Activated T-helper 2 cell treated with anti-CD3 and anti-CD28 coated beads, Interferon-gamma antibody, Interleukin-2, Interleukin-4, amounts not matched to agents 10 μg/mL and 5 μg/mL and 100 μg/mL, durations not matched to agents 14 hours and 24 hours and 36 hours (primary cell): Measurements from ENCODE around the gene SMTNL1. TPM values are rescaled to one million over a fixed set of nuclear protein-coding genes. Genes with fewer than 3 reads are reported as not detected.
A peak's percentile ranks its signal among the peaks of the same experiment; 100 is the strongest.

ENCODE experiments used
- DNase-seq: peaks from one replicate; pipeline ENCODE4 v3.0.0; 2021; ENCODE audit warnings: low spot score
- H3K27ac Mint-ChIP-seq: one replicate; pipeline ENCODE4 v1.8.0; 2021; ENCODE audit warnings: mixed read lengths
- H3K27me3 Mint-ChIP-seq: one replicate; pipeline ENCODE4 v1.8.0; 2021; ENCODE audit warnings: low read depth, mixed read lengths
- H3K36me3 Mint-ChIP-seq: one replicate; pipeline ENCODE4 v1.8.0; 2021; ENCODE audit warnings: low read depth, mixed read lengths
- H3K4me1 Mint-ChIP-seq: one replicate; pipeline ENCODE4 v1.8.0; 2021; ENCODE audit warnings: low read depth, mixed read lengths
- H3K4me3 Mint-ChIP-seq: one replicate; pipeline ENCODE4 v1.8.0; 2021; ENCODE audit warnings: low read depth, mild to moderate bottlenecking, moderate library complexity, mixed read lengths
- H3K9me3 Mint-ChIP-seq: one replicate; pipeline ENCODE4 v1.8.0; 2021; ENCODE audit warnings: mixed read lengths
- intact Hi-C: fragments of 100-400 bp; cut with micrococcal nuclease; formaldehyde crosslinking; loops from one replicate; pipeline ENCODE4 v1.15.1; 2023
- total RNA-seq: library from RNA; stranded (reverse); gene quantifications from 2 replicates; pipeline ENCODE4 v1.2.3, GENCODE V29; 2022

SMTNL1 gene, protein sequence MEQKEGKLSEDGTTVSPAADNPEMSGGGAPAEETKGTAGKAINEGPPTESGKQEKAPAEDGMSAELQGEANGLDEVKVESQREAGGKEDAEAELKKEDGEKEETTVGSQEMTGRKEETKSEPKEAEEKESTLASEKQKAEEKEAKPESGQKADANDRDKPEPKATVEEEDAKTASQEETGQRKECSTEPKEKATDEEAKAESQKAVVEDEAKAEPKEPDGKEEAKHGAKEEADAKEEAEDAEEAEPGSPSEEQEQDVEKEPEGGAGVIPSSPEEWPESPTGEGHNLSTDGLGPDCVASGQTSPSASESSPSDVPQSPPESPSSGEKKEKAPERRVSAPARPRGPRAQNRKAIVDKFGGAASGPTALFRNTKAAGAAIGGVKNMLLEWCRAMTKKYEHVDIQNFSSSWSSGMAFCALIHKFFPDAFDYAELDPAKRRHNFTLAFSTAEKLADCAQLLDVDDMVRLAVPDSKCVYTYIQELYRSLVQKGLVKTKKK
- not detected in 2 replicates for total RNA-seq

DNA sequence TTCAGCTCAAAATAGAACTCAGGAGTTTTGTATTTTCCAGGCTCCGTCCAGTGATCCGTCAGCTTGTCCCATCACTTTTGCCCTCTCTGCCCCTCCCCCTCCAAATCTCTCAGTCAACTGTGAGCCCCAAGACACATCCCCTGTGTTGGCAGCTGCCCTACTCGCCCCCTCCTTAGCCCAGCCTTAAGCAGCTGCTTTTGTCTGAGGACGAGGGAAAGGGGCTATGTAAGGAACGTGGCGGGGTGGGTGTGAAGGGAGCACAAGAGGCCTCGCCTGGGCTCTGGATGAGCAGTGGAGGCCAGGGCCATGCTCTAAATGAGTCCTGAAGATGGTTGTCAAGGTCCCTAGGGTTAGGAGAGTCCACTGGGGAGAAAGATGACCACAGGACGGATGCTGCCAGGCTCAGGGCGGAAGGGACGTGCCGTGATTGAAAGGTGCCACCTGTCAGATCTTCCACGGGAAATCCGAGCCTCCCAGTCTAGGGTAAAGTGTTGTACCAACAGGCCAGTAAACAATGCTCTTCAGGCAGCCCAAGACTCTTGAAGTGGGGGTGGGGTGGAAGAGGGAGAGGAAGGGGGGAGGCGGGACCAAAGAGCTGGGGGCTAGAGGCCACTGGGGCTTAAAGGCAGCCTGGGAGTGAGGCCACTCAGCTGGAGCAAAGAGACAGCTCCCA, at the start of gene SMTNL1:
Gene SMTNL1 (plus strand): TSS at position 649 of the 673 bp plus-strand sequence. CDS start 5,048 bp downstream, outside the sequence.
- Mint-ChIP-seq H3K4me3 (no peak within 1 kb of the TSS), H3K27ac (no peak within 1 kb of the TSS), H3K27me3 (no peaks in the 10 kb centered on the region)

DNA sequence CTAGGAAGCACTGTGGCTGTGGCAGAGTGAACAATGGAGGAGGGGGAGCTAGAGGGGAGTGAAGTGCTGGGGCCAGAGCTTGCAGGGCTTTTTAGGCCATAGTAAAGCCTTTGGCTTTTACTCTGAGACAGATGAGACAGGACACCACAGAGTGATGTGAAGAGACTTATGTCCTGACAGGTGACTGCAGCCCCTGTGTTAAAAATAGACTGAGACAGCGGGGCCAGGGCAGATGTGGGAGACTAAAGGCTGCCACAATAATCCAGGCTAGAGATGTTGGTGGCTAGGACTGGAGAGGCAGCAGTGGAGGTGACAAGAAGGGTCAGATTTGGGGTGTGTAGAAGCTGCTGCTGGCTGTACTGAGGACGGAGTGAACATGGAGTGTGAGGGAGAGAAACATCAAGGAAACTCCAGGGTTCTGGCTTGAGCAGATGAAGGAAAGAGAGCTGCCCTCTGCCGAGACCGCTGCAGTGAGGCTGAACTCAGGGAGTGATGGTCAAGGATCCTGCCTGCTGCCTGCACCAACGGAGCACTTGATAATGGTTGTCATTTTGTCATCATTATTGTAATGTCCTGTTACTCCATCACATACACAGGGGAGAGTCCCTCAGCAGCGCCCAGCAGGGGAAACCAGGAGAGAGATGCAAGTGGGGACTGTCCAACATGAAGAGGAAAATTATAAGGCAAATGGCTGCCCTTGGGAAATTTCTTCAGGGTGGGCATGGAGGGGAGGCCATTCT, 49.3 kb upstream of the SMTNL1 start:
- no peak for DNase-seq
- Mint-ChIP-seq H3K4me3 (no peak overlapping the region), H3K36me3 (peaks cover 24% of the 10 kb centered on the region), H3K9me3 (no peaks in the 10 kb centered on the region), H3K4me1 (peaks cover 2% of the 10 kb centered on the region), H3K27ac (no peak overlapping the region), H3K27me3 (no peaks in the 10 kb centered on the region)
- intact Hi-C loops: no loop called here

More for the DNA sequence above, at the start of gene SMTNL1:
- Mint-ChIP-seq H3K4me1 (peaks cover under 1% of the 10 kb centered on the region), H3K36me3 (peaks cover 4% of the 10 kb centered on the region), H3K9me3 (no peaks in the 10 kb centered on the region)
- intact Hi-C loops: loop anchor here (10.0 kb wide), 1 partner anchor 1038 kb away; the partner anchor contains the start of genes LPXN and ZFP91
- no peak for DNase-seq

DNA sequence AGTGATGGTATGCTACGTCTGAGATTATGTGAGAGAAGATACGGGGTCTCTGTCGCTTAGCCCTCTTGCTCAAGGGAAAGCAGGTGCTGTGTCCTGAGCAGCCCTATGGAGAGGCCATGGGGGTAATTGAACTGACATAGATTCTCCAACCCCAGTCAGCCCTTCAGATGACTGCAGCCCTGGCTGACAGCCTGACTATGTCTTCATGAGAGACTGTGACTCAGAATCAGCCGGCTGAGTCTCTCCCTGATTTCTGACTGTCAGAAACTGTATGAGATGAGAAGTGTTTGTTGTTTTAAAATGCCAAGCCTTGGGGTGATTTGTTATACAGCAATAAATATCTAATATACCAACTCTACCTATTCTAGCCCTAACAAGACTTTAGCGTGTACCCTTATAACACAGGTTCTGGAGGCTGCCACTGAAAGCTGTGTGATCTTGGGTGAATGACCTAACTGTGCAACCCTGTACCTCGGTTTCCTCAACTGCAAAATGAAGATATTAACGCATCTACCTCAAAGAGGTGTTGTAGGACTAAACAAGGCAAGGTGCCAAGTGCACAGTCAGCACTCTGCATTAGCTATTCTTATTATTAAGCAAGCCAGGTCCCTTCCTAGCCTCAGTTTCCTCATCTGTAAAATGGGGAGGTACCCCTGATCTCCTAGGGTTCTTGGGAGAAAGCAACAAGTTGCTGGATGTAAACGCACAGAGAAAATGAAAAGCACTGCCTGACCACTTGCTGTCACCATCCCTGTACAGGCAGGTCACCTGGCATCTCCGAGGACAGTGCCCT, 46.7 kb upstream of the SMTNL1 start:
- peaks cover 26% of the 10 kb centered on the region for H3K36me3 Mint-ChIP-seq
- no peak for DNase-seq
- H3K27ac Mint-ChIP-seq: no peak overlapping the region
- intact Hi-C loops: loop anchor here (1.0 kb wide), 1 partner anchor 37 kb away; no protein-coding TSS in a partner anchor
- no peak overlapping the region for H3K4me3 Mint-ChIP-seq
- H3K9me3 Mint-ChIP-seq: no peaks in the 10 kb centered on the region
- H3K4me1 Mint-ChIP-seq: peaks cover 2% of the 10 kb centered on the region
- no peaks in the 10 kb centered on the region for H3K27me3 Mint-ChIP-seq

DNA sequence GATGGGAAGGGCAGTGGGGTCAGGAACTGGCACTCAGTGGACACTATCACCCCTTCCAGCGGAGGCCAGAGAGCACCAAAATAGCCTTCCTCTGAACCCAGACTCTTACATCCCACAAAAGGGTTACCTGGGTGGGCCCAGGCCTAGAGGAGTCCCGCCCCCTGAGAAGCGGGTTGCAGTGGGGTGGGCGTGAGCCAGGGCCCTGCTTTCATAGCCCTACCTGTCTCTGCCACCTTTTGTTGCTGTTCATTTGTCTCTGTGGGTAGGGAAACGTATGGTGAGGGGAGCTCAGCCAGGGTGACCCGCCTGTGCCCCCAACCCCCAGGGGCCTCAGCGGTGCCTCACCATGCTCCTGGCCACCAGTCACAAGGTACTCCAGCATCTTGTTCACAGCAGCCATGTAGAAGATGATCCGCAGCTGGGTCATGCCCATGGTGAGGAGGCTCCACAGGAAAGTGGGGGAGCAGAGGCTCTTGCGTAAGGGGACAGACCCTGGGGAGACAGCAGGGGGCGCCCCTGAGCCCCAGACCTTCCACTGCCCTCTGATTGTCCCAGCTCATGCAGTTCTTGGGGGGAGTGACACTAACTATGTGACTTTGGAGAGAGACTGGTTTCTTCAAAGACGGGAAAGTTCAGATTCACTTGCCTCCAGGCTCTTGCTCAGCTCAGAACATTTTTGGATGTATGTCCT, 45.9 kb upstream of the SMTNL1 start:
- peak; percentile 44 for DNase-seq
- Mint-ChIP-seq H3K27ac (no peak overlapping the region), H3K36me3 (peaks cover 30% of the 10 kb centered on the region), H3K27me3 (no peaks in the 10 kb centered on the region), H3K9me3 (no peaks in the 10 kb centered on the region), H3K4me3 (no peak overlapping the region), H3K4me1 (peaks cover 1% of the 10 kb centered on the region)
- intact Hi-C loops: loop anchor here (1.0 kb wide), 1 partner anchor 36 kb away; no protein-coding TSS in a partner anchor

DNA sequence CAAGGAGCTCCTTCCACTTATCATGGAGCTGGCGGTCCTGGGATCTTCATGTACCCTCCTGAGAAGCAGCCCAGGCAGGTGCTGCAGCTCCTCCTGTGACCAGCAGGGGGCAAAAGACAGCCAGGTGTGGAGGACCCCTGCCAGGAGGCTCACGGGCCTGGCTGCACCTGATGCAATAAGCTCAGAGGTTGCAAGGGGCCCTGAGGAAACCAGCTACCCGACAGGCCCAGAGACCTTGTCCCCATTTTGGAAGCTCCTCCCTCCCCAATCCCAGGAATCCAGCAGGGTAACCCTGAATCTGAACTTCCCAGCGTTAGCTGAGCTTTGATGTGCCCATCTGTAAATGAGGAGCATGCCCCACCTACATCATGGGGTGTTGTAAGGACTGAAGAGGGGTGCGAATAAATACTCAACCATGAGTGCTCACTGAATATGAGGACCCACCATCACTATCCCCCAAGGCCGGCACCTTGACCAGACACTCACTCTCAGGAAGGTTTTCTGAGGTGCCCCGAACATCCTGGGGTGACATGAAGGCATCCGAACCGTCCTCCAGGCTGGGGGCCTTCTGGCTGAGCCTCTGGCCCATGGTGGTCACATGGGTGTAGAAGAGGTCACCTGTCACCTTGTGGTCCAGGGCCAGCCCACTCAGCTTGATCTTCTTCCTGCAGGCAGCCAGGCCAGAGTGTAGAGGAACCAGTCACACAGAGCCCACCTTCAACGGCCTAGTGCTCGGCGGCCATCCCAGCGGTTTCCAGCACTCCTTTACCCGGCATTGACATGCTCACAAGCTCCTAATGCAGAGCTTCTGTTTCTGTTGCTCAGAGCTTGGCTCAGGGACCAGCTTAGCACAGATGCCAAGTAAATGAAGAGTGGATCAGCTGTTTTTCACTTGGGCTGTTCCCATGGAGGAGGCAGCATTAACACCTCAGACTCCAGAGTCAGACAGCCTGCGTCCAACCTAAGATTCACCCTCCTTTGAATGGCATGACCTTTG, 43.6 kb upstream of the SMTNL1 start:
- H3K4me1 Mint-ChIP-seq: peaks cover 1% of the 10 kb centered on the region
- no peak overlapping the region for H3K4me3 Mint-ChIP-seq
- no peak overlapping the region for H3K27ac Mint-ChIP-seq
- no peaks in the 10 kb centered on the region for H3K27me3 Mint-ChIP-seq
- intact Hi-C loops: no loop called here
- no peaks in the 10 kb centered on the region for H3K9me3 Mint-ChIP-seq
- DNase-seq: peak; percentile 55
- peaks cover 34% of the 10 kb centered on the region for H3K36me3 Mint-ChIP-seq

DNA sequence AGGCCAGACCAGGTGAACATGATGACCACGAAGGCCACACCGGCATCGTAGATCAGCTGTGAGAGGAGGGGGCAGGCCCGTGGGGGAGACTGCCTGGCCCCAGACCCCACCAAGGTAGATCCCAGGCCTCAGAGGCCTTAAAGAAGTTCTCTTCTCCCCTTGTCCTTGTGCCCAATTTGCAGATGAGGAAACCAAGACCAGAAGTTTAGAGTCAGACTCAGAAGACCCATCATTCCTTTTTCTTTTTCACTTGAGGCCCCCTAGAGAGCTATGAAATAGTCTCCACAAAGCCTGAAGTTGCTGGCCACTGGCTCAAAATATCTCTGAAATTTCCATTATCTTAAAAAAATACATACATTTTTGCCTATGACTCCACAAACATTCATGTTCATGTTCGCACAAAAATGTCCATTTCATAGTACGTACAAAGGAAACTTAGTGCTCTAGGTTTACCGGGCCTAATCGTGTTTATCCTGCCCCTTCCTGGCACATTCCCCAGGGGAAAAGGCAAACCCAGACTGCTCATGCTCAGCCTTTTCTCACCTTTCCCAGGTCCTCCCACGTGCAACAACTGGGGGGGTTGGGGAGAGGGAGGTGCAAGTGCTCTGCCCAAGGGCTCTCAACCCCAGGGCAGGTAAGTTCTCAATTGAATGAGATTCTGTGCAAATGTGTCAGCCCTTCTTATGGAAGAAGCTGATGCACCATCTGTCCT, 41.1 kb upstream of the SMTNL1 start:
- H3K36me3 Mint-ChIP-seq: peaks cover 36% of the 10 kb centered on the region
- no peaks in the 10 kb centered on the region for H3K9me3 Mint-ChIP-seq
- H3K4me3 Mint-ChIP-seq: no peak overlapping the region
- no peak for DNase-seq
- intact Hi-C loops: no loop called here
- H3K4me1 Mint-ChIP-seq: peaks cover 1% of the 10 kb centered on the region
- no peak overlapping the region for H3K27ac Mint-ChIP-seq
- H3K27me3 Mint-ChIP-seq: no peaks in the 10 kb centered on the region

DNA sequence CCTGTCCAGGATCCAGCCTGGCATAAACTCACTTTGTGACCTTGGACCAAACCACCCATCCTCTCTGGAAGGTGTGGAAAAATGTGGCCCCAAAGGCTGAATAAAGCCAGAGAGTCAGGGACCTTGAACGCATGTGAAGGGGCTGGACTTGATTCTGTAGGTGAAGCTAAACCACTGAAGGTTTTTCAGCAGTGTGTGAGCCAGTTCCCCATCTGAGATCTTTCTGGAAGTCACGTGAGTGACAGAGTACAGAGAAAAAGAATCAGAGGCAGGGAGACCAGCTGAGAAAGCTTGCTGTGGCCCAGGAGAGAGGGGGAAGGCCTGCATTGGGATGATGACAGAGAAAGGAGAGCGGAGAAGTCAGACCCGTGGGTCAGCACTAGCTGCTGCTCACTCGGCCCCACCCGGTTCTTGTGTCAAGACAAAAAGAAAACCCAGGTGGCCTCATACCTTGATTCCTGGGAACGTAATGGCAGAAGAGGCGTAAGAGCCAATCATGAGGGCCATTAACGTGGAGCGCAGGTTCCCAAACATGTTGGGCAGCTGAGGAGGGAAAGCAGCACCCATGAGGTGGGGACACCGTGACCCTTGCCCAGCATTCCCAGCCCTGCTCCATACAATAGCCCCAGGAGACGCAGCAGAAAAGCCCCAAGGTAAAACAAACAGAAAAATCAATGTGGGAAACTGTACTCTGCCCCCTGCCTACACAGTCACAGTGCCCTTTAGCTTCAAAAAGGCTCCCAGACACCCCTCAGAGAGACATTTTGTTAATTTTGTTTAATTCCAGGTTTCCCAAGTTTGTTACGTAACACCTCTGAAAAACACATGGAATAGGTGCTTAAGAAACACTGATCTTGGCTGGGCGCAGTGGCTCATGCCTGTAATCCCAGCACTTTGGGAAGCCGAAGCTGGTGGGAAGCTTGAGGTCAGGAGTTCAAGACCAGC, 39.8 kb upstream of the SMTNL1 start:
- H3K36me3 Mint-ChIP-seq: peaks cover 33% of the 10 kb centered on the region
- H3K4me3 Mint-ChIP-seq: no peak overlapping the region
- no peaks in the 10 kb centered on the region for H3K27me3 Mint-ChIP-seq
- DNase-seq: no peak
- no peak overlapping the region for H3K27ac Mint-ChIP-seq
- no peaks in the 10 kb centered on the region for H3K9me3 Mint-ChIP-seq
- intact Hi-C loops: no loop called here
- H3K4me1 Mint-ChIP-seq: peaks cover 1% of the 10 kb centered on the region

DNA sequence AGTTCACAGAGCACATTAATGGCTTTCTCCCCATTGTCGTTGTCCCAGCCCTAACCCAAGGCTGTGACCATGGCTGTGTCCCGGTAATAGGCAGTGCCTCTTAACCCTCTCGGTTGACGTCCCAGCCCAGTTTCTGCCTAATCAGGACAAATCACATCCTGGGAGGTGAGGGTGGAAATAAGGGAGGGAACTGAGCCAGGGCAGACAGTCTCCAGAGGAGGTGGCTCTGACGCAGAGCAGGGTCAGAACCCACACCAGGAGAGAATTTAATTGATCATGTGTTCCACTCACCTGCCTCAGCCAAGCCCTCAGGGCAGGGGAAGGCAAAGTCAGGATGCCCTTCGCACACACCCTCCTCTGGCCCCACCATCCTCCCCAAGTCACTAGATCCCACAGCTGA, 38.9 kb upstream of the SMTNL1 start:
- intact Hi-C loops: no loop called here
- no peak overlapping the region for H3K27ac Mint-ChIP-seq
- H3K36me3 Mint-ChIP-seq: peaks cover 33% of the 10 kb centered on the region
- H3K4me1 Mint-ChIP-seq: peaks cover 1% of the 10 kb centered on the region
- no peaks in the 10 kb centered on the region for H3K27me3 Mint-ChIP-seq
- DNase-seq: no peak
- no peaks in the 10 kb centered on the region for H3K9me3 Mint-ChIP-seq
- H3K4me3 Mint-ChIP-seq: no peak overlapping the region

DNA sequence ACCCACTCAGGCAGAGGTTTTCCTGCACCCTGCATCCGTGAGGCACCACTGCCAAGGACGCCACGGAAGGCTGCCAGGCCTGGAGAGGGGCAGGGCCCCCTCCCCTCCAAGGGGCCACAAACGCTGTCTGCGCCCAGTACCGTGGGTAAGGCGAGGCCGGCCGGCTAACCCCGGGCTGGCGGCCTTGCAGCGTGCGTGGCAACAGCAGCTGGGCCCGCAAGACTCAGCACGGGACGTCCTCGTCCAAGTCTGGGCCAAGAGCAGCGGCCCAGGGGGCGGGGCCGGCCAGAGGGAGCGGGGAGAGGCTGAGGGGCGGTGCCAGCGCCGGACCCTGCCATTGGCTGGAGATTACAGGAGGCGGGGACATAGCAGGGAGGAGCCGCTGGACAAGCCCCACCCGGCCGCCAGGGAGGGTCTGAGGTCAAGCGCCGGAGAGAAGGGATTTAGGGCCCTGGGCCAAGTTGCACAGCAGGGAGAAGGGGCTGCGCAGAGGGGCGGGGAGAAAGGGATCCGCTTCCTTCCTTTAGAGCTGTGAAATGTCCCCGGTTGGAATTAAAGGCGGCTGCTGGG, 37.9 kb upstream of the SMTNL1 start:
- Mint-ChIP-seq H3K4me3 (no peak overlapping the region), H3K4me1 (no peaks in the 10 kb centered on the region), H3K27me3 (no peaks in the 10 kb centered on the region), H3K27ac (no peak overlapping the region), H3K36me3 (peaks cover 27% of the 10 kb centered on the region), H3K9me3 (no peaks in the 10 kb centered on the region)
- intact Hi-C loops: loop anchor here (1.0 kb wide), 1 partner anchor 15 kb away; no protein-coding TSS in a partner anchor
- peak; percentile 26 for DNase-seq
